Measurements from ENCODE around the gene SOD3. TPM values are rescaled to one million over a fixed set of nuclear protein-coding genes. Genes with fewer than 3 reads are reported as not detected.

The SOD3 gene
- total RNA-seq, 1 donor from 2014 or later = 69.8 TPM

- intact Hi-C loops (cut with micrococcal nuclease) = no loop called here
- peak; percentile 41 for DNase-seq
- no peak for ATAC-seq
Observed at GRCh38 chr4:24799544-24800324, 4.4 kb downstream of the SOD3 start.

GRCh38 chr4:24800325-24800895, 5.0 kb downstream of the SOD3 start:
- peak; percentile 38 for ATAC-seq
- DNase-seq = peak; percentile 57
- intact Hi-C loops (cut with micrococcal nuclease) = no loop called here

DNA sequence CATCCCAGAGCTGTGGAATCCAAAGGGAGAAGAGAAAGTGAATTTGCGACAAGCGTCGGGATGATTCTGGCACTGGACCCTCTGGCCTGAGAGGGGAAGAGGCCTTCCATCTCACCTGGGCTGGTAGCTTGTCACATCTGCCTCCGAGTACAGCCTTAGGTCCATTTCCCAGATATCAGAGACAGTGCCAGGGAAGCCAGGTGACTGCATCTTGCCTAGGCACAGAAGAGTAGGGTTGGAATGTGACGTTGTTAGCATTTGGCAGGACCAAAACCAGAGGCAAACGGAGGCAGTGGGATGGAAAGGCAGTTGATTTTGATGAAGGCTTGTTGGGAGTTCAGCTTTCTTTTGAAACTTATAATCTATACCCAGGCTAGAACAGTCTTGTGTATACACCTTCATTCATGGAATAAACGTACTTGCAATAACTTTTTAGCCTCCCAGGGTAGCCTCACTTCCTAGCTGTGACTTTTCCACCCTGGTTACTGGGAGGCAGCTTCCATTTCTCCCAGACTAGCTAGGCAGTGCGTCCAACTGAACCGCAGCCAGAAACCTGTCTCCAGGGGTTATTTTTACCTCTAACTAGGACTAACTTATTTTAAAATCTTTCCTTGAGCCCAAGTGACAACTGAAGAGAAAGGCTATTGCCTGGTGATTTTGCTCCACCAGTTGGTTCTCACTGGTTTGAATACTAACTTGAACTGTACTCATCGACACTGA, 5.9 kb downstream of the SOD3 start:
- DNase-seq = peak; percentile 31
- ATAC-seq = peak; percentile 47
- intact Hi-C loops (cut with micrococcal nuclease) = no loop called here

DNA sequence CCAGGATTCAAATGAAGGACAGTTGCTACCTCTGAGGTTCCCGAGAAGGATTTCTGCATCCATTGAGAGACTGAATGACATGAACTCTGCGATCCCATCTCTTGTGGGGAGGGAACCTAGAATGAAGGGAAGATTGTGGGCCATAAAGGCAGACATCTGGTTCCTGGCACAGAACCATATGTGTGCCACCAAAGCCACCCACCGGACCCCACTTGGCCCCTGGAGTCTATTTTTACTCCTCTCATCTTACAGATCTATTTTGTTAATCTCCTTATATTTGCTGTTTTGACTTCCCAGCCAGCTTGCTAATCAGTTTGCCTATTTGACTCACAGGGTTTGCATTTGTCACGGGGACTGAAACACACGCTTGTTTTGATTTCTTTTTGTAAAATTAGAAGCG, 7.3 kb downstream of the SOD3 start:
- intact Hi-C loops (cut with micrococcal nuclease) = no loop called here
- ATAC-seq = no peak
- no peak for DNase-seq

- DNase-seq (no peak), ATAC-seq (no peak)
- intact Hi-C loops (cut with micrococcal nuclease) = no loop called here
Observed at GRCh38 chr4:24805067-24805466, 9.7 kb downstream of the SOD3 start.

GRCh38 chr4:24805566-24805965, 10.2 kb downstream of the SOD3 start:
- intact Hi-C loops (cut with micrococcal nuclease) = no loop called here
- DNase-seq (no peak), ATAC-seq (no peak)

GRCh38 chr4:24806206-24806990, 11.0 kb downstream of the SOD3 start:
- ATAC-seq = no peak
- intact Hi-C loops (cut with micrococcal nuclease) = no loop called here
- no peak for DNase-seq

GRCh38 chr4:24807611-24808010, 12.2 kb downstream of the SOD3 start:
- intact Hi-C loops (cut with micrococcal nuclease) = no loop called here
- no peak for DNase-seq
- ATAC-seq = no peak

GRCh38 chr4:24808261-24808660, 12.9 kb downstream of the SOD3 start:
- DNase-seq (no peak), ATAC-seq (no peak)
- intact Hi-C loops (cut with micrococcal nuclease) = no loop called here

DNA sequence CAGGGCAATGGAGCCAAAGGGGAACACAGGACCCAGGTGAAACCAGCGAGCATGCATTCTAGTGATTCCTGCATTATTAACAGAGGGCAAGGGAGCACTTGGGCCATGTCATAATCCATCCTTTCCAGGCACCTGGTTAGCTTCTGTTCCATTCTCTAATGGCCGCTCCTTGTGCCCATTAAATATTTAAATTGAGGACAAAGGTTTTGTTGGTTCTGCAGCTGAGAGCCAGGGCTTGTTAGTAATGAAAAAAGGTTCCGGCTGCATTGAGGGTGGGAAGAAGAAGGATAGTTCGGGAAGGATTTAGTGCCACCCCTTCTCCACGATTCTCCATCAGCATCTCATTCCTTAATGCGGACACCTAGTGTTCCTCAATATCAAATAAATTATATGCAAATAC, 13.6 kb downstream of the SOD3 start:
- intact Hi-C loops (cut with micrococcal nuclease) = no loop called here

DNA sequence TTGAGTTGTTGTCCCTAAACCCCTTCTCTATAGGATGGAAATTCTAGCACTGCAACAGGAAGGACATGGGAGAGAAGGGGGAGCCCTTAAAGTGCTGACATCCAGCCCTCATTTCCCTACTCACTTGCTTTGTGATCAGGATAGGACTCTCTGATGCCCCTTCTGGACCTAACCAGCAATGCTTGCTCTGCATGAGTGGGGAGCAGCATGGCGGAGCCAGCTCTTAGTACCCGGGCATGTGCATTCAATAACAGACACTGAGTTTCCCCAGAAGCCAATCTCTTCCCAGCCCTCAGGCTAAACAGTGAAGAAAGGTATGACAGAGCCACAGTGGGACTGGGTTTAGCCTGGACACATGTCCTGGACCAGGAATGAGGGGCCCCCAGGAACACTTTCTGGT, 14.0 kb downstream of the SOD3 start:
- ATAC-seq (peak; percentile 40), DNase-seq (no peak)
- intact Hi-C loops (cut with micrococcal nuclease) = no loop called here

More for the DNA sequence above, 13.6 kb downstream of the SOD3 start:
- ATAC-seq = no peak
- DNase-seq = no peak

DNA sequence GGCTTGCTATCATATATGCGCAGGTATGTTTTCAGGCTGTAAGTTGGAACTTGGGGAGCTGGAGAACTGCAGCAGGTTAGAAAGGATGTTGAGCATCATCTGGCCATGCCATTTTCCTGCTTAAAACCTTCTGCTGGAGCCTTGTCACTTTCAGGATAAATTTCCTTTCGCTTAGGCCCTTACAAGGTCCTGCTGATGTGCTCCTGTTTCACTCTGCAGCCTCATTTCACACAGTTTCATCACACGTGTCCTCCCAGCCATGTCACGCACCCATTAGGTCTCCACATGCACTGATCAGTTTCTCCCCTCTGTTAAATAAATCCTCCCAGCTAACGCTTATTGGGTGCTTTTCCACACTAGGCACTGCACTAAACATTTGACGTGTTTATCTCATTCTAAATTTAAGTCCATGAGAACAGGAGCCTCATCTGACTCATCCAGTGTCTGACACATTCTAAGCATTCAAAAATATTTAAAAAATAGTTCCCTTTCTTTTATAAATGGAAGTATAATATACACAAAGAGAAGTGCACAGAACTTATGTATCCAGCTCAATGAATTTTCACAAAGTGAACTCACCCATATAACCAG, 14.5 kb downstream of the SOD3 start:
- peak; percentile 49 for ATAC-seq

DNA sequence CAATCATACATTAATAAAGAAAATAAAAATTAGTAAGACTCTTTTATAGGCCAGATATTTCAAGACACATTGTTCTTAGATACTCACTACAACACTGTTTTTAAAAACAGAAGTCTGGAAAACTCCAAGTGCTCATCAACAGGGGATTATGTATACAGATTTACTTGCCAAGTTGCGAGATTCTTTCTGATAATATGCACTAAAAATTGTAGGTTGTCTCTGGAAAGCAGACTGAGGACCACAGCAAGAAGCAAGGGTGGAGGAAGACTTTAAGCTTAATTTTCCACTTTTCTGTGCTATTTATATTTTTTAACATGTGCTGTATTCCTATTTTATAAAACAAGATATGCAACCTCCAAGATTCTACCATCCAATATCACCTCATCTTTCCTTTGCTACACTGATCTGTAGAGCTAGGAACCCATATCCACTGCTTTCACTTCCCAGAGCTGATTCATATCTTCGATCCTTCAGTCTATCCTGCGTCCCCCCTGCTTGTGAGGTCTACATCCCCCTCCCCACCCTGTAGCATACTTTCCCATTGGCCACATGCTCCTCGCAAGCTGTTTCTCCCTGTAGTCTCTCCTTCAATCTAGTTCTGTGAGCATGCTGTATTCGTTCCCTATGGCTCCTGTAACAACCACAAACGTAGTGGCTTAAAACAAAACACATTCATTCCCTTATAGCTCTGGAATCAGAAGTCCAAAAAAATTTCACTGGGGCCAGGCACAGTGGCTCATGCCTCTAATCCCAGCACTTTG, 15.7 kb downstream of the SOD3 start:
- ATAC-seq (no peak), DNase-seq (no peak)
- intact Hi-C loops (cut with micrococcal nuclease) = no loop called here

More for the DNA sequence above, 14.5 kb downstream of the SOD3 start:
- no peak for DNase-seq
- intact Hi-C loops (cut with micrococcal nuclease) = no loop called here

- ATAC-seq = no peak
- intact Hi-C loops (cut with micrococcal nuclease) = no loop called here
- no peak for DNase-seq
Observed at GRCh38 chr4:24813732-24814131, 18.4 kb downstream of the SOD3 start.

GRCh38 chr4:24816797-24817196, 21.4 kb downstream of the SOD3 start:
- ATAC-seq (no peak), DNase-seq (no peak)
- intact Hi-C loops (cut with micrococcal nuclease) = no loop called here

DNA sequence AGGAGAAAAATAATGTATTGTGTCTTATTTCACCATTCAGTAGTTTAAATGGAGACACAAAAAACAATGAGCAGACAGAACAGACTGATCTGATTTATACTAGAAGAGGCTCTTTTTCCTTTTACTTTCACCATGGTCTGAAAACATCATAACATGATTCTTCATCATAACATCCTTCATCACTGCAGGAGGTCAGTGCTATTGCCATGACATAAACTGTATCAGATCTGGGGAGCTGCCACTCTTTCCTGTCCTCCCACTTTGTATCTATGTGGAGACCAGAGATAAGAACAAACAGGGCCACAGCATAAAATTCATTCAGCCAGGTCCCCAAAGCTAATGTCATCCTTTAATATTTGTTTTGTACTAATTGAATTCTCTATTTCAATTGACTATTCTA, 25.2 kb downstream of the SOD3 start:
- intact Hi-C loops (cut with micrococcal nuclease) = no loop called here
- ATAC-seq = no peak
- DNase-seq = no peak

- intact Hi-C loops (cut with micrococcal nuclease) = no loop called here
- DNase-seq (no peak), ATAC-seq (no peak)
Observed at GRCh38 chr4:24824720-24825119, 29.3 kb downstream of the SOD3 start.

DNA sequence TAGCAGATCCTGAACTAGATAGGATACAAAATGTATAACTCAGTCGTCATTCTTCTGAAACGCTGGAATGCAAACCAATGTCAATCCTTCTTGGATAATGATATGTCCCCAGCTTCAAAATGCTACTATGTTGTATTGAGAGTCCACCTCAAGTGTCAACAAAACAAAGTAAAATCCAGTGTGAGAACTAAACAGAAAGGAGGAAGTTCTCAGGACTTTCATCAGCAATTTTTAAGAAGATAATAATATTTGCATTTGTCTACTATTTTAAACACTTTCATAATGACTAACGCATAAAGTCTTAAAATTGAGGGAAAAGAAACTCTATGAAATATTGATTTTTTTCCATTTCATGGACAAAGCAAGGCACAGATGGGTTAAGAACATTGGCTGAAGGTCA, 36.3 kb downstream of the SOD3 start:
- no peak for DNase-seq
- ATAC-seq = no peak
- intact Hi-C loops (cut with micrococcal nuclease) = no loop called here

- DNase-seq (no peak), ATAC-seq (no peak)
- intact Hi-C loops (cut with micrococcal nuclease) = no loop called here
Observed at GRCh38 chr4:24835696-24836095, 40.3 kb downstream of the SOD3 start.

All from left ventricle myocardium superior (tissue), 1 donor.